ENCODE results near the gene DNAJC30. TPM values are rescaled to one million over a fixed set of nuclear protein-coding genes. Genes with fewer than 3 reads are reported as not detected.
A peak's percentile ranks its signal among the peaks of the same experiment; 100 is the strongest.

Gene DNAJC30
- 2.9 TPM in 2 replicates for total RNA-seq

GRCh38 chr7:73683056-73683787 is at the start of gene DNAJC30, which contains the start of gene BUD23:
Gene DNAJC30 (minus strand): TSS chr7:73683453. CDS start chr7:73683423, 30 bp downstream.
Gene BUD23 (plus strand): TSS chr7:73683597. CDS start chr7:73683626, 29 bp downstream.
- H3K79me2 ChIP-seq (ENCODE audit: insufficient read depth, low read length): peaks cover 81% of the 10 kb centered on the region
- peak; percentile 99 for DNase-seq (ENCODE audit: insufficient read length, low spot score, missing footprints)

GRCh38 chr7:73732397-73732796 is 49.1 kb upstream of the DNAJC30 start:
- no peaks in the 10 kb centered on the region for H3K9me3 ChIP-seq (ENCODE audit: low read depth, low read length)
- TF ChIP-seq CTCF (IDR thresholded peaks at IDR 0.05; ENCODE audit: extremely low read depth, low read depth, low read length): no peak
- H2AFZ ChIP-seq (ENCODE audit: low read length): no peak overlapping the region
- H3K4me2 ChIP-seq (ENCODE audit: insufficient read depth, low read length): no peak overlapping the region
- H3K27me3 ChIP-seq (ENCODE audit: insufficient read depth, low read length): no peaks in the 10 kb centered on the region
- H3K36me3 ChIP-seq (ENCODE audit: insufficient read depth, low read length): peaks cover 6% of the 10 kb centered on the region
- no peak overlapping the region for H3K27ac ChIP-seq (ENCODE audit: low read depth, low read length)
- H4K20me1 ChIP-seq (ENCODE audit: insufficient read depth, low read length): no peaks in the 10 kb centered on the region
- H3K79me2 ChIP-seq (ENCODE audit: insufficient read depth, low read length): peaks cover 5% of the 10 kb centered on the region
- no peak for DNase-seq (ENCODE audit: insufficient read length, low spot score, missing footprints)
- no peak overlapping the region for H3K4me3 ChIP-seq (ENCODE audit: insufficient read depth, low read length)
- H3K4me1 ChIP-seq (ENCODE audit: insufficient read depth, low read length): peaks cover 5% of the 10 kb centered on the region

More at GRCh38 chr7:73683056-73683787, at the start of gene DNAJC30, which contains the start of gene BUD23:
- Histone ChIP-seq H4K20me1 (ENCODE audit: insufficient read depth, low read length) (peaks cover 25% of the 10 kb centered on the region), H3K27ac (ENCODE audit: low read depth, low read length) (peak within 1 kb of the TSS; percentile 93), H3K36me3 (ENCODE audit: insufficient read depth, low read length) (peaks cover 24% of the 10 kb centered on the region), H2AFZ (ENCODE audit: low read length) (peak within 1 kb of the TSS; percentile 95), H3K4me2 (ENCODE audit: insufficient read depth, low read length) (peak within 1 kb of the TSS; percentile 89), H3K4me1 (ENCODE audit: insufficient read depth, low read length) (peaks cover 26% of the 10 kb centered on the region), H3K4me3 (ENCODE audit: insufficient read depth, low read length) (peak within 1 kb of the TSS; percentile 96), H3K9me3 (ENCODE audit: low read depth, low read length) (no peaks in the 10 kb centered on the region), H3K27me3 (ENCODE audit: insufficient read depth, low read length) (no peaks in the 10 kb centered on the region)
- TF ChIP-seq CTCF (IDR thresholded peaks at IDR 0.05; ENCODE audit: extremely low read depth, low read depth, low read length): no peak

- H3K9me3 ChIP-seq (ENCODE audit: low read depth, low read length): no peaks in the 10 kb centered on the region
- H3K27ac ChIP-seq (ENCODE audit: low read depth, low read length): no peak overlapping the region
- H3K36me3 ChIP-seq (ENCODE audit: insufficient read depth, low read length): no peaks in the 10 kb centered on the region
- no peak for TF ChIP-seq CTCF (IDR thresholded peaks at IDR 0.05; ENCODE audit: extremely low read depth, low read depth, low read length)
- H3K4me3 ChIP-seq (ENCODE audit: insufficient read depth, low read length): no peak overlapping the region
- H2AFZ ChIP-seq (ENCODE audit: low read length): no peak overlapping the region
- no peaks in the 10 kb centered on the region for H3K79me2 ChIP-seq (ENCODE audit: insufficient read depth, low read length)
- no peak for DNase-seq (ENCODE audit: insufficient read length, low spot score, missing footprints)
- H3K4me1 ChIP-seq (ENCODE audit: insufficient read depth, low read length): peaks cover 5% of the 10 kb centered on the region
- H4K20me1 ChIP-seq (ENCODE audit: insufficient read depth, low read length): no peaks in the 10 kb centered on the region
- no peaks in the 10 kb centered on the region for H3K27me3 ChIP-seq (ENCODE audit: insufficient read depth, low read length)
- no peak overlapping the region for H3K4me2 ChIP-seq (ENCODE audit: insufficient read depth, low read length)
These were observed 47.2 kb upstream of the DNAJC30 start for GRCh38 chr7:73730485-73730884.

GRCh38 chr7:73728551-73728950 is 45.3 kb upstream of the DNAJC30 start:
- Histone ChIP-seq H3K4me3 (ENCODE audit: insufficient read depth, low read length) (no peak overlapping the region), H3K4me1 (ENCODE audit: insufficient read depth, low read length) (no peaks in the 10 kb centered on the region), H4K20me1 (ENCODE audit: insufficient read depth, low read length) (no peaks in the 10 kb centered on the region), H3K4me2 (ENCODE audit: insufficient read depth, low read length) (no peak overlapping the region), H2AFZ (ENCODE audit: low read length) (no peak overlapping the region), H3K9me3 (ENCODE audit: low read depth, low read length) (no peaks in the 10 kb centered on the region), H3K79me2 (ENCODE audit: insufficient read depth, low read length) (no peaks in the 10 kb centered on the region), H3K36me3 (ENCODE audit: insufficient read depth, low read length) (no peaks in the 10 kb centered on the region), H3K27ac (ENCODE audit: low read depth, low read length) (no peak overlapping the region), H3K27me3 (ENCODE audit: insufficient read depth, low read length) (no peaks in the 10 kb centered on the region)
- TF ChIP-seq CTCF (IDR thresholded peaks at IDR 0.05; ENCODE audit: extremely low read depth, low read depth, low read length): no peak
- no peak for DNase-seq (ENCODE audit: insufficient read length, low spot score, missing footprints)
